A549 (cell line): ENCODE data around the gene SPINK13.

ENCODE experiments used
- CTCF ChIP-seq: fragments of >200 bp; sonication (Bioruptor Twin); formaldehyde crosslinking; IDR thresholded peaks from 3 replicates; pipeline ENCODE4 v1.5.1; 2016
- ELK1 ChIP-seq: fragments of 150-350 bp; IDR thresholded peaks from 2 replicates; pipeline ENCODE4 v1.6.1; 2014; ENCODE audit warnings: low read depth, mild to moderate bottlenecking, low read length
- HEYL ChIP-seq: fragments of 250-450 bp; sonication (Bioruptor Pico); IDR thresholded peaks from 2 replicates; pipeline ENCODE4 v1.8.0; 2021; ENCODE audit warnings: mild to moderate bottlenecking, moderate library complexity
- POLR2A ChIP-seq: IDR thresholded peaks from 2 replicates; pipeline ENCODE4 v1.6.1; 2012; ENCODE audit warnings: mild to moderate bottlenecking, low read length

GRCh38 chr5:148333262-148333849, 64.8 kb downstream of the SPINK13 start:
- TF ChIP-seq POLR2A (no peak), CTCF (no peak), HEYL (CRISPR knock-in tag) (no peak), ELK1 (no peak)
